Measurements from ENCODE around the gene GDAP1L1. TPM values are rescaled to one million over a fixed set of nuclear protein-coding genes. Genes with fewer than 3 reads are reported as not detected.

Gene GDAP1L1
- total RNA-seq, 2 donors from 2014 or later, result 1.2 TPM; not detected in 1

DNA sequence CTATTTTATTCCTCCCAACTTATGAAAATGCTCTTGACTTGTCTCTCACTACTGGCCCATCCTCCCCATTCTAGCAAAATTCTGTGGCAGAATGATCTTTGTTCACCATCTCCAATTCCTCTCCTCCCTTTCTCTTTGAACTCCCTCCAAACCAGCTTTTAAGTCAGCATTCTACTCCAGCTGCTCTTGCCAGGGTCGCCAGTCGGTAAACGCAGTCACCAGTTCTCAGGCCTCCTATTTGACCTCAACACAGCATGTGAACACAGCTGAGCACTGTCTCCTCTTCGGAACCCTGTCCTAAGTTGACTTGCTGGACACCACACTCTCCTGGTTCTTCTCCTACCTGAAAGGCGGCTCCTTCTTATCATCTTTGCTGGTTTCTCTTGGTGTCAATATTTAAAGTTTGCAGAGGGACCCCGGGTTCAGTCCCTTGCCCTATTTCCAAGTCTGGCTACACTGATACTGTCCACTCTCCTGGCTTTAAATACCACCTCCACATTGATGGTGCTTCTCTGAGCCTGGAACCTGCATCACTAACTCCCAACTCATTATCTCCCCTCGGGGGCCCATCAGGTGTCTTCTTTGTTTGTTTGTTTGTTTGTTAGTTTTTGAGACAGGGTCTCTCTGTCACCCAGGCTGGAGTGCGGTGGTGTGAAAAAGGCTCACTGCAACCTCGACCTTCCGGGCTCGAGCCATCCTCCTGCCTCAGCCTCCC is 27.4 kb downstream of the GDAP1L1 start:
- H3K4me3 ChIP-seq, result no peak overlapping the region
- no peak for DNase-seq (ENCODE audit: low spot score)
- peaks cover 12% of the 10 kb centered on the region for H3K36me3 ChIP-seq
- no peaks in the 10 kb centered on the region for H3K27me3 ChIP-seq
- no peak overlapping the region for H3K27ac ChIP-seq
- H3K9me3 ChIP-seq, result no peaks in the 10 kb centered on the region
- TF ChIP-seq CTCF (IDR thresholded peaks at IDR 0.05), result no peak
- H3K4me1 ChIP-seq, result peaks cover 0 to 6% of the 10 kb centered on the region in 2 donors

DNA sequence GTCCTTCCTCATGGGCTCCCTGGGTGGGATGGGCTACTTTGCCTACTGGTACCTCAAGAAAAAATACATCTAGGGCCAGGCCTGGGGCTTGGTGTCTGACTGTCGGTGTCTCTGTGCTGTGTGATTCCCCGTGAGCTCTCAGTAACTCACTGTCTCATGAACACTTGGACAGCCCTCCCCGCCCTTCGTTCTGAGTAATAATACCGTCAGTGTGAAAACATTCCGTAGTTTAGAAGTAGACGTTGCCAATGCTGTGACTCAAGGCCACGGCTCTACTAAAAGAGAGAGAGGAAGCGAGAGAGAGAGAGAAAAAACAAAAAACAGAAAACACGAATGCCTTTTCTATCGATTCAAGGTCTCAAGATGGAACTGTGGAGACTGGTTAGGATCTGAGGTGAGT is 32.1 kb downstream of the GDAP1L1 start:
- H3K9me3 ChIP-seq, result no peaks in the 10 kb centered on the region
- peaks cover 0 to 15% of the 10 kb centered on the region in 2 donors for H3K4me1 ChIP-seq
- no peaks in the 10 kb centered on the region for H3K27me3 ChIP-seq
- H3K36me3 ChIP-seq, result no peaks in the 10 kb centered on the region
- no peak for DNase-seq (ENCODE audit: low spot score)
- peak overlapping the region in 1 of 2 donors; percentile 13 for H3K27ac ChIP-seq
- TF ChIP-seq CTCF (IDR thresholded peaks at IDR 0.05), result no peak
- H3K4me3 ChIP-seq, result no peak overlapping the region

DNA sequence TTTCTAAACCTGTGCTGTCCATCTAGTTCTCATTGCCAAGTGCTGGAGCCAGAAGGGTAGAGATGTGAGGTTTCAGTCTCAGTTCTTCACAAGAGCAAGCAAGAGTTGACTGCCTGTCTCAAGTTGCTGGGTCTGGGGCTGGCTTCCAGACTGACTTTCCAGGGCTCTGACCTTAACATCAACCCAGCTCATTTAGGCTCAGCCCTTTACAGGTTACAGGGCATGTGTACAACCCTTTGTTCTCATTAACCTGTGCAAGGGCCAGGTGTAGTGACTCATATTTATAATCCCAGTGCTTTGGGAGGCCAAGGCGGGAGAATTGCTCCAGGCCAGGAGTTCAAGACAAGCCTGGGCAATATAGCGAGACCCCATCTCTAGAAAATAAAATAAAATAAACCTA is 33.3 kb downstream of the GDAP1L1 start:
- TF ChIP-seq CTCF (IDR thresholded peaks at IDR 0.05), result no peak
- peaks cover 0 to 15% of the 10 kb centered on the region in 2 donors for H3K4me1 ChIP-seq
- DNase-seq (ENCODE audit: low spot score), result no peak
- no peaks in the 10 kb centered on the region for H3K27me3 ChIP-seq
- H3K36me3 ChIP-seq, result no peaks in the 10 kb centered on the region
- H3K27ac ChIP-seq, result no peak overlapping the region
- H3K4me3 ChIP-seq, result no peak overlapping the region
- no peaks in the 10 kb centered on the region for H3K9me3 ChIP-seq

- Histone ChIP-seq H3K27me3 (no peaks in the 10 kb centered on the region), H3K36me3 (no peaks in the 10 kb centered on the region), H3K9me3 (no peaks in the 10 kb centered on the region), H3K4me1 (peaks cover 0 to 16% of the 10 kb centered on the region in 2 donors), H3K4me3 (no peak overlapping the region), H3K27ac (no peak overlapping the region)
- TF ChIP-seq CTCF (IDR thresholded peaks at IDR 0.05), result no peak
- DNase-seq (ENCODE audit: low spot score), result no peak
These were observed 35.1 kb downstream of the GDAP1L1 start for GRCh38 chr20:44282192-44282591.

- Histone ChIP-seq H3K9me3 (no peaks in the 10 kb centered on the region), H3K4me3 (no peak overlapping the region), H3K36me3 (no peaks in the 10 kb centered on the region), H3K27me3 (no peaks in the 10 kb centered on the region), H3K27ac (no peak overlapping the region), H3K4me1 (peaks cover 0 to 22% of the 10 kb centered on the region in 2 donors)
- DNase-seq (ENCODE audit: low spot score), result no peak
- no peak for TF ChIP-seq CTCF (IDR thresholded peaks at IDR 0.05)
These were observed 36.9 kb downstream of the GDAP1L1 start for GRCh38 chr20:44284032-44284431.

Data from right atrium auricular region (tissue), 2 donors.